Prostate gland (tissue), 2 donors: ENCODE data around the gene MAD1L1. TPM values are rescaled to one million over a fixed set of nuclear protein-coding genes. Genes with fewer than 3 reads are reported as not detected.
"Not testable (repeated sequence)": the region's sequence is repeated elsewhere in the genome, so short reads cannot be mapped to it uniquely, and the experiment has no call there.

Source experiments
- DNase-seq: peaks from one replicate; pipeline ENCODE4 v3.0.0-alpha.2; 2019; ENCODE audit warnings: low spot score
- H3K27ac ChIP-seq, 2 donors: fragments of 200-600 bp; sonication (generic); 2 replicates each; pipeline ENCODE4 v1.5.1; 2017 to 2019
- H3K27me3 ChIP-seq: fragments of 200-600 bp; sonication (generic); replicated peaks from 2 replicates; pipeline ENCODE4 v1.5.1; 2019; ENCODE audit not compliant: insufficient read depth
- H3K36me3 ChIP-seq, 2 donors: fragments of 200-600 bp; sonication (generic); 1 replicate in 1 of 2; 2 replicates in 1 of 2; pipeline versions ENCODE4 v1.5.1 to v1.8.1; 2017 to 2019
- H3K4me1 ChIP-seq: fragments of 200-600 bp; sonication (generic); replicated peaks from 2 replicates; pipeline ENCODE4 v1.5.1; 2019
- H3K4me3 ChIP-seq, 2 donors: fragments of 200-600 bp; sonication (generic); 2 replicates each; pipeline ENCODE4 v1.5.1; 2017 to 2019
- H3K9me3 ChIP-seq: fragments of 200-600 bp; sonication (generic); 2 replicates; pipeline ENCODE4 v1.5.1; 2017
- CTCF ChIP-seq, 4 experiments: fragments of 200-600 bp in 2 of 4; fragments of 450-650 bp in 2 of 4; sonication (generic) in 2 of 4; IDR thresholded peaks; 1 replicate in 3 of 4; 2 replicates in 1 of 4; pipeline ENCODE4 v1.5.1; 2016 to 2019; ENCODE audit warnings: antibody characterized with exemption in 4 of 4, mild to moderate bottlenecking in 2 of 4, moderate library complexity in 2 of 4
- POLR2A ChIP-seq: fragments of 450-650 bp; IDR thresholded peaks from one replicate; pipeline ENCODE4 v1.6.1; 2016; ENCODE audit warnings: antibody characterized with exemption, mild to moderate bottlenecking
- POLR2AphosphoS5 ChIP-seq: sonication (generic); formaldehyde crosslinking; IDR thresholded peaks from one replicate; pipeline ENCODE4 v1.6.1; 2017; ENCODE audit warnings: antibody characterized with exemption
- WGBS: methylation state at CpG from one replicate; pipeline ENCODE4 v1.1.5; 2018; 5-methylcytosine and 5-hydroxymethylcytosine counted together
- intact Hi-C: fragments of 100-400 bp; cut with DNase I; formaldehyde crosslinking; loops from one replicate; pipeline ENCODE4 v1.14.2; 2022
- total RNA-seq, 2 donors: library from RNA; depleted of rRNA; stranded (reverse); fragments of >200 nt; gene quantifications; one replicate each; pipeline ENCODE4 v1.1.0, GENCODE V29; 2016

Gene MAD1L1
- total RNA-seq, 2 donors from 2014 or later: 79.3 to 91.9 TPM

GRCh38 chr7:2040201-2040892 lies 192.4 kb downstream of the MAD1L1 start:
- intact Hi-C loops: no loop called here
- Histone ChIP-seq H3K36me3 (no peaks in the 10 kb centered on the region), H3K4me3 (no peak overlapping the region), H3K9me3 (no peaks in the 10 kb centered on the region), H3K4me1 (no peaks in the 10 kb centered on the region), H3K27me3 (no peaks in the 10 kb centered on the region), H3K27ac (no peak overlapping the region)
- TF ChIP-seq POLR2AphosphoS5 (no peak), CTCF (IDR thresholded peaks at IDR 0.05) (no peak), POLR2A (no peak)
- DNase-seq: no peak
- WGBS: 95% methylated on average over 22 of the region's 22 CpGs

DNA sequence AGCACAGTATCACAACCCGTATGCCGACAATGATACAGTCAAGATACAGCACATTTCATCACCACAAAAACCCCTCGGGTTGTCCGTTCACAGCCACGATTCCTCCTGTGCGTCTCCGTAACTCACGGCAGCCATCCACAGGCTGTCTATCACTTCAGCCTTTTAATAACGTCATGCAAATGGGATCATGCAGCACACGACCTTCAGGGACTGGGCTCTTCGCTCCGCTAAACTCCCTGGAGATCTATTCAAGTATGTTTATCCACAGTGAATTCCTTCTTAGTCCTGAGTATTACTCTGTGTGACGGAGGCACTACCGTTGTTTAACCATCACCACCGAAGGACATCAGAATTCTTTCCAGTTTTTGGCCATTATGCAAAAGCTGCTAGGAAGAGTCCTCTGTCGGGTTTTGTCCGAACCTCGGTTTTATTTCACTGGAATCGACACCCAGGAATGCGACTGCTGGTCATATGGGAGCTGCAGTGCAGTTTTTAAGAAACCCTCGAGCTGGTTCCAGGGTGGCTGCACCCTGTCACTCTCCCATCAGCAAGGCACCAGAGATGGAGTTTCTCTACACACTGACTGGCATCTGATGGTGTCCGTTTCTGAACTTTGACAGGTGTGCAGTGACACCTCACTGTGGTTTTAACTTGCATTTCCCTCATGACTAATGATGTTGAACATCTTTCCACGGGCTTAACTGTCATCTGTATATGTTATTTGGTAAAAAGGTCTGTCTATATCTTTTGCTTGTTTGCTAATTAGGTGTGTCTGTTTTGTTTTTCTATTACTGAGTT lies 193.6 kb downstream of the MAD1L1 start:
- intact Hi-C loops: no loop called here
- no peak for DNase-seq
- 77% methylated on average over 23 of the region's 23 CpGs for WGBS
- Histone ChIP-seq H3K9me3 (no peaks in the 10 kb centered on the region), H3K27ac (no peak overlapping the region), H3K36me3 (no peaks in the 10 kb centered on the region), H3K4me3 (no peak overlapping the region), H3K4me1 (no peaks in the 10 kb centered on the region), H3K27me3 (no peaks in the 10 kb centered on the region)
- TF ChIP-seq POLR2AphosphoS5: no peak
- TF ChIP-seq CTCF (IDR thresholded peaks at IDR 0.05): no peak
- TF ChIP-seq POLR2A: no peak

DNA sequence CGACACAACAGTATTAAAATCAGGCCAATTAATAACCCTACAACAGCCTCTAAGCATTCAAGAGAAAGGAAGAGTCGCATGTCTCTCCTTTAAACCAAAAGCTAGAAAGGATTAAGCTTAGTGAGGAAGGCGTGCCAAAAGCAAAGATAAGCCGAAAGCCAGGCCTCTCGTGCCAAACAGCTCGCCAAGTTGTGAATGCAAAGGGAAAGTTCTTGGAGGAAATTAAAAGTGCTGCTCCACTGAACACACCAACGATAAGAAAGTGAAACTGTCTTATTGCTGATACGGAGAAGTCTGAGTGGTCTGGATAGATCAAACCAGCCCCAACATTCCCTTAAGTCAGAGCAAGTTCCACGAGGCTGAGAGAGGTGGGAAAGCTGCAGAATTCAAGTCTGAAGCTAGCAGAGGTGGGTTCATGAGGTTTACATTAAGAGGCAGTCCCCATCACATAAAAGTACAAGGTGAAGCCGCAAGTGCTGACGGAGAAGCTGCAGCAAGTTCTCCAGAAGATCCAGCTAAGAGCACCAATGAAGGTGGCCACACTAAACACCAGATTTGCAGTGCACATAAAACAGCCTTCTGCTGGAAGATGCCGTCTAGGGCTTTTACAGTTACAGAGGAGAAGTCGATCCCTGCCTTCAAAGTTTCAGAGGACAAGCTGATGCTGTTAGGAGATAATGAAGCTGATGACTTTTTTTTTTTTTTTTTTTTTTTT lies 194.8 kb downstream of the MAD1L1 start:
- TF ChIP-seq POLR2AphosphoS5 (peak; percentile 42), CTCF (IDR thresholded peaks at IDR 0.05) (no peak), POLR2A (no peak)
- intact Hi-C loops: no loop called here
- WGBS: 22% methylated on average over 13 of the region's 13 CpGs

DNA sequence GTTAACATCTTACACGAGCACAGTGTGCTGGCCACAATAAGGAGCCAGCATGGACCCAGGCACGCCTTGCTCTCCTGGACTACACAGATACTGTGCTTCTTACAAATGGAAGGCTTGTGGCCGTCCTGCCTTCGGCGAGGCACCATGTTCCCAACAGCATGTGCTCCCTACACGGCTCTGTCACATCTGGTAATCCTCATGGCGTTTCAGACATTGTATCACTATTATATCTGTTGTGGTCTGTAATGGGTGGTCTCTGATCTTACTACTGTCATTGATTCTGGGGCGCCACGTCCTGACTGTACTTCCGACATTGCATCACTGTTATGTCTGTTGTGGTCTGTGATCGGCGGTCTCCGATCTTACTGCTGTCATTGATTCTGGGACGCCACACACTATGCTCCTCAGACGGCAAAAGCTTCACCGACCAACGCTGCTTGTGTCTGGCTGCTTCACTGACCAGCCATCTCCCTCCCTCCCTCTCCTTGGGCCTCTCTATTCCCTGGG lies 195.4 kb downstream of the MAD1L1 start:
- H3K27me3 ChIP-seq: no peaks in the 10 kb centered on the region
- 70% methylated on average over 17 of the region's 17 CpGs for WGBS
- peak overlapping the region in 1 of 2 donors; percentile 11 for H3K4me3 ChIP-seq
- no peak for DNase-seq
- TF ChIP-seq POLR2AphosphoS5: no peak
- no peaks in the 10 kb centered on the region for H3K4me1 ChIP-seq
- peak overlapping the region in 1 of 2 donors; percentile 27 for H3K27ac ChIP-seq
- intact Hi-C loops: no loop called here
- no peaks in the 10 kb centered on the region for H3K36me3 ChIP-seq
- no peaks in the 10 kb centered on the region for H3K9me3 ChIP-seq

More for the DNA sequence above, 194.8 kb downstream of the MAD1L1 start:
- H3K27me3 ChIP-seq: no peaks in the 10 kb centered on the region
- no peaks in the 10 kb centered on the region for H3K4me1 ChIP-seq
- H3K27ac ChIP-seq: peak overlapping the region in 1 of 2 donors; percentile 27
- DNase-seq: peak; percentile 24
- H3K4me3 ChIP-seq: peak overlapping the region; percentile 11 to 18
- no peaks in the 10 kb centered on the region for H3K36me3 ChIP-seq
- H3K9me3 ChIP-seq: no peaks in the 10 kb centered on the region

DNA sequence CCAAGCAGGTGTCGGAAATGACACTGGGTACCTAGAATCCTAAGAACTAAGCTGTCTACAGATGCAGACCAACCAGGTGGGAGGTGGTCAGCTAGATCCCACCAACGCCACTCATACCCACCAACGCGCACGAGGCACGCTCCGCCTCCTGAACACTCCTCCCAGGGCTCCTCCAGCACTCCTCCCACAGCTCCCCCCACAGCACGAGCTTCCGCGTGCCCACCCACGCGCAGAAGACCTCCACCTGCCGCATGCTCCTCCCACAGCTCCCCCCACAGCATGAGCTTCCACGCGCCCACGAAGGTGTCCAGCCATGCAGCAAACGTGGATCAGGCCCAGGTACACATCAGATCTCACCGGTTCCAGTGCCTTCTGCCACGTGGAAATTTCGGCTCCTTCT lies 196.0 kb downstream of the MAD1L1 start:
- Histone ChIP-seq H3K4me3 (no peak overlapping the region), H3K27ac (no peak overlapping the region), H3K4me1 (no peaks in the 10 kb centered on the region), H3K9me3 (no peaks in the 10 kb centered on the region), H3K27me3 (no peaks in the 10 kb centered on the region), H3K36me3 (no peaks in the 10 kb centered on the region)
- intact Hi-C loops: no loop called here
- 92% methylated on average over 20 of the region's 20 CpGs for WGBS
- DNase-seq: no peak
- TF ChIP-seq CTCF (IDR thresholded peaks at IDR 0.05): no peak
- no peak for TF ChIP-seq POLR2A
- TF ChIP-seq POLR2AphosphoS5: no peak

- intact Hi-C loops, DNase-seq: not testable (repeated sequence)
- 86% methylated on average over 12 of the region's 16 CpGs for WGBS
These were observed 196.5 kb downstream of the MAD1L1 start for GRCh38 chr7:2036201-2036600.

More at GRCh38 chr7:2036201-2036600, 196.5 kb downstream of the MAD1L1 start:
- not testable (repeated sequence) for H3K4me1 ChIP-seq, H3K27ac ChIP-seq, H3K27me3 ChIP-seq, H3K4me3 ChIP-seq, H3K9me3 ChIP-seq, H3K36me3 ChIP-seq
